WTC11 (cell line): ENCODE measurements around the gene ADGRL3. TPM values are rescaled to one million over a fixed set of nuclear protein-coding genes. Genes with fewer than 3 reads are reported as not detected.
A peak's percentile ranks its signal among the peaks of the same experiment; 100 is the strongest.

ENCODE experiments used
- ATAC-seq: fragments of 200-7000 bp; cut with Tn5 transposase; 2 replicates; pipeline ENCODE4 v1.10.0; 2021; ENCODE audit warnings: mild to moderate bottlenecking, moderate library complexity
- CTCF ChIA-PET: fragments of 300-600 bp; sonication (Branson Sonifier 250); formaldehyde crosslinking; loops from one replicate; lab custom pipeline; 2021; ENCODE audit warnings: antibody characterized with exemption; lab: Charles Lee
- POLR2A ChIA-PET: fragments of 350-600 bp; sonication (Branson Sonifier 250); formaldehyde crosslinking; loops from one replicate; lab custom pipeline; 2021; ENCODE audit warnings: antibody characterized with exemption; lab: Charles Lee
- DNase-seq: peaks from one replicate; pipeline ENCODE4 v3.0.0; 2021; ENCODE audit warnings: low spot score
- H3K27ac Mint-ChIP-seq: 2 replicates; pipeline ENCODE4 v1.8.0; 2021; ENCODE audit warnings: mixed read lengths
- H3K27me3 Mint-ChIP-seq: 2 replicates; pipeline ENCODE4 v1.8.0; 2021; ENCODE audit warnings: low read depth, mild to moderate bottlenecking, moderate library complexity, mixed read lengths
- H3K36me3 Mint-ChIP-seq: 2 replicates; pipeline ENCODE4 v1.8.0; 2021; ENCODE audit warnings: mixed read lengths
- H3K4me1 Mint-ChIP-seq: 2 replicates; pipeline ENCODE4 v1.8.0; 2022; ENCODE audit warnings: mixed read lengths
- H3K4me3 Mint-ChIP-seq: 2 replicates; pipeline ENCODE4 v1.8.0; 2021; ENCODE audit warnings: mild to moderate bottlenecking, moderate library complexity, mixed read lengths
- H3K9me3 Mint-ChIP-seq: 2 replicates; pipeline ENCODE4 v1.8.0; 2021; ENCODE audit warnings: mixed read lengths
- GTF2I ChIP-seq: fragments of 250-450 bp; sonication (Bioruptor Pico); conservative IDR thresholded peaks from 2 replicates; pipeline ENCODE4 v1.4.0; 2021; ENCODE audit warnings: mild to moderate bottlenecking
- HMGXB4 ChIP-seq: sonication (generic); formaldehyde crosslinking; IDR thresholded peaks from 2 replicates; pipeline ENCODE4 v1.8.1; 2023; ENCODE audit warnings: mild to moderate bottlenecking, moderate library complexity, missing genetic modification reagents
- NFATC4 ChIP-seq: fragments of 250-450 bp; sonication (Bioruptor Pico); IDR thresholded peaks from 2 replicates; pipeline ENCODE4 v1.9.0; 2021; ENCODE audit warnings: mild to moderate bottlenecking
- NFYB ChIP-seq: sonication (generic); formaldehyde crosslinking; conservative IDR thresholded peaks from 2 replicates; pipeline ENCODE4 v1.8.0; 2022; ENCODE audit warnings: low read depth, missing genetic modification reagents
- PREB ChIP-seq: sonication (generic); formaldehyde crosslinking; IDR thresholded peaks from 2 replicates; pipeline ENCODE4 v1.8.1; 2022; ENCODE audit warnings: mild to moderate bottlenecking, missing genetic modification reagents, moderate library complexity, borderline replicate concordance
- PRRX2 ChIP-seq: fragments of 250-450 bp; sonication (Bioruptor Pico); IDR thresholded peaks from 2 replicates; pipeline ENCODE4 v1.8.0; 2021; ENCODE audit warnings: mild to moderate bottlenecking
- TEAD1 ChIP-seq: sonication (generic); formaldehyde crosslinking; IDR thresholded peaks from 2 replicates; pipeline ENCODE4 v1.8.0; 2022; ENCODE audit warnings: mild to moderate bottlenecking, missing genetic modification reagents
- ZBTB21 ChIP-seq: sonication (generic); formaldehyde crosslinking; IDR thresholded peaks from 2 replicates; pipeline ENCODE4 v1.8.1; 2023; ENCODE audit warnings: mild to moderate bottlenecking, missing genetic modification reagents, borderline replicate concordance
- ZMAT4 ChIP-seq: fragments of 250-450 bp; sonication (Bioruptor Pico); IDR thresholded peaks from 2 replicates; pipeline ENCODE4 v1.9.0; 2021; ENCODE audit warnings: mild to moderate bottlenecking
- ZNF317 ChIP-seq: sonication (generic); formaldehyde crosslinking; IDR thresholded peaks from 2 replicates; pipeline ENCODE4 v1.8.1; 2023; ENCODE audit warnings: low read depth, mild to moderate bottlenecking, moderate library complexity, missing genetic modification reagents, borderline replicate concordance
- ZNF416 ChIP-seq: fragments of 250-450 bp; sonication (Bioruptor Pico); IDR thresholded peaks from 2 replicates; pipeline ENCODE4 v1.9.0; 2021; ENCODE audit warnings: mild to moderate bottlenecking, inconsistent platforms
- ZNF532 ChIP-seq: fragments of 250-450 bp; sonication (Bioruptor Pico); IDR thresholded peaks from 2 replicates; pipeline ENCODE4 v1.9.0; 2021; ENCODE audit warnings: mild to moderate bottlenecking, borderline replicate concordance
- ZNF671 ChIP-seq: fragments of 250-450 bp; sonication (Bioruptor Pico); IDR thresholded peaks from 2 replicates; pipeline ENCODE4 v1.8.0; 2021; ENCODE audit warnings: mild to moderate bottlenecking
- total RNA-seq: library from RNA; stranded (reverse); gene quantifications from 3 replicates; pipeline ENCODE4 v1.2.3, GENCODE V29; 2021
- TF ChIP-seq, protein P1 (sequence below): fragments of 250-450 bp; sonication (Bioruptor Pico); IDR thresholded peaks from 2 replicates; pipeline ENCODE4 v1.9.0; 2021; ENCODE audit warnings: mild to moderate bottlenecking
- TF ChIP-seq, protein P2 (sequence below): fragments of 250-450 bp; sonication (Bioruptor Pico); IDR thresholded peaks from 2 replicates; pipeline ENCODE4 v1.8.0; 2021; ENCODE audit warnings: mild to moderate bottlenecking

ADGRL3 gene
- total RNA-seq, 1 experiment from 2014 or later, result 8.7 TPM

GRCh38 chr4:61759885-61760284 lies 559.8 kb downstream of the ADGRL3 start (continued):
- TF ChIP-seq, protein P1, sequence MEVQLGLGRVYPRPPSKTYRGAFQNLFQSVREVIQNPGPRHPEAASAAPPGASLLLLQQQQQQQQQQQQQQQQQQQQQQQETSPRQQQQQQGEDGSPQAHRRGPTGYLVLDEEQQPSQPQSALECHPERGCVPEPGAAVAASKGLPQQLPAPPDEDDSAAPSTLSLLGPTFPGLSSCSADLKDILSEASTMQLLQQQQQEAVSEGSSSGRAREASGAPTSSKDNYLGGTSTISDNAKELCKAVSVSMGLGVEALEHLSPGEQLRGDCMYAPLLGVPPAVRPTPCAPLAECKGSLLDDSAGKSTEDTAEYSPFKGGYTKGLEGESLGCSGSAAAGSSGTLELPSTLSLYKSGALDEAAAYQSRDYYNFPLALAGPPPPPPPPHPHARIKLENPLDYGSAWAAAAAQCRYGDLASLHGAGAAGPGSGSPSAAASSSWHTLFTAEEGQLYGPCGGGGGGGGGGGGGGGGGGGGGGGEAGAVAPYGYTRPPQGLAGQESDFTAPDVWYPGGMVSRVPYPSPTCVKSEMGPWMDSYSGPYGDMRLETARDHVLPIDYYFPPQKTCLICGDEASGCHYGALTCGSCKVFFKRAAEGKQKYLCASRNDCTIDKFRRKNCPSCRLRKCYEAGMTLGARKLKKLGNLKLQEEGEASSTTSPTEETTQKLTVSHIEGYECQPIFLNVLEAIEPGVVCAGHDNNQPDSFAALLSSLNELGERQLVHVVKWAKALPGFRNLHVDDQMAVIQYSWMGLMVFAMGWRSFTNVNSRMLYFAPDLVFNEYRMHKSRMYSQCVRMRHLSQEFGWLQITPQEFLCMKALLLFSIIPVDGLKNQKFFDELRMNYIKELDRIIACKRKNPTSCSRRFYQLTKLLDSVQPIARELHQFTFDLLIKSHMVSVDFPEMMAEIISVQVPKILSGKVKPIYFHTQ (CRISPR knock-in tag), result peak; percentile 95
- TF ChIP-seq, protein P2, sequence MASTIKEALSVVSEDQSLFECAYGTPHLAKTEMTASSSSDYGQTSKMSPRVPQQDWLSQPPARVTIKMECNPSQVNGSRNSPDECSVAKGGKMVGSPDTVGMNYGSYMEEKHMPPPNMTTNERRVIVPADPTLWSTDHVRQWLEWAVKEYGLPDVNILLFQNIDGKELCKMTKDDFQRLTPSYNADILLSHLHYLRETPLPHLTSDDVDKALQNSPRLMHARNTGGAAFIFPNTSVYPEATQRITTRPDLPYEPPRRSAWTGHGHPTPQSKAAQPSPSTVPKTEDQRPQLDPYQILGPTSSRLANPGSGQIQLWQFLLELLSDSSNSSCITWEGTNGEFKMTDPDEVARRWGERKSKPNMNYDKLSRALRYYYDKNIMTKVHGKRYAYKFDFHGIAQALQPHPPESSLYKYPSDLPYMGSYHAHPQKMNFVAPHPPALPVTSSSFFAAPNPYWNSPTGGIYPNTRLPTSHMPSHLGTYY (CRISPR knock-in tag), result peak; percentile 93
- TF ChIP-seq ZNF671 (peak; percentile 85), NFATC4 (CRISPR knock-in tag) (peak; percentile 95), ZNF416 (CRISPR knock-in tag) (peak; percentile 81; the same call in 1 of the 2 replicates), ZNF532 (CRISPR knock-in tag) (peak; percentile 96), GTF2I (0 out of 2 replicates have a peak, but pooled peaks have one; percentile 43), ZNF317 (CRISPR knock-in tag) (0 out of 2 replicates have a peak, but pooled peaks have one; percentile 33), TEAD1 (CRISPR knock-in tag) (peak; percentile 64; the same call in 1 of the 2 replicates), ZBTB21 (CRISPR knock-in tag) (0 out of 2 replicates have a peak, but pooled peaks have one; percentile 21)

GRCh38 chr4:61760820-61761219 lies 560.7 kb downstream of the ADGRL3 start:
- H3K27ac Mint-ChIP-seq, result peak overlapping the region; percentile 38; the same call in 1 of the 2 replicates
- POLR2A ChIA-PET, result no interaction called here
- H3K9me3 Mint-ChIP-seq, result peaks cover 91% of the 10 kb centered on the region
- ATAC-seq (0 out of 2 replicates have a peak, but pooled peaks have one; percentile 30), DNase-seq (no peak)
- peaks cover 70% of the 10 kb centered on the region for H3K27me3 Mint-ChIP-seq
- peak overlapping the region; percentile 31; the same call in 1 of the 2 replicates for H3K4me3 Mint-ChIP-seq
- peaks cover 100% of the 10 kb centered on the region for H3K36me3 Mint-ChIP-seq
- peaks cover 16% of the 10 kb centered on the region for H3K4me1 Mint-ChIP-seq
- CTCF ChIA-PET, result no interaction called here
- TF ChIP-seq, protein P1 (CRISPR knock-in tag), result peak; percentile 93
- TF ChIP-seq PREB (CRISPR knock-in tag), result no peak
- TF ChIP-seq PRRX2 (CRISPR knock-in tag), result peak; percentile 85
- TF ChIP-seq NFYB, result no peak
- 0 out of 2 replicates have a peak, but pooled peaks have one; percentile 51 for TF ChIP-seq ZNF532 (CRISPR knock-in tag)
- no peak for TF ChIP-seq ZMAT4 (CRISPR knock-in tag)
- TF ChIP-seq HMGXB4 (CRISPR knock-in tag), result no peak
